BJ (cell line): ENCODE measurements around the gene GTF2I. TPM values are rescaled to one million over a fixed set of nuclear protein-coding genes. Genes with fewer than 3 reads are reported as not detected.

Source experiments
- CTCF ChIA-PET: fragments of 350-600 bp; formaldehyde crosslinking; extraction: SDS; loops from one replicate; lab custom pipeline; 2021; ENCODE audit warnings: antibody characterized with exemption, inconsistent platforms; lab: Yijun Ruan, JAX
- POLR2A ChIA-PET: fragments of 300-600 bp; sonication (Branson Sonifier 250); formaldehyde crosslinking; extraction: SDS; loops from one replicate; lab custom pipeline; 2021; ENCODE audit warnings: antibody characterized with exemption; lab: Charles Lee
- DNase-seq: peaks from one replicate; pipeline ENCODE4 v3.0.0-alpha.2; 2011; ENCODE audit warnings: low read depth
- H3K27me3 ChIP-seq: 2 replicates; pipeline ENCODE4 v1.6.0; 2011; ENCODE audit warnings: low read length; ENCODE audit not compliant: control insufficient read depth, insufficient read depth
- H3K36me3 ChIP-seq: 2 replicates; pipeline ENCODE4 v1.5.1; 2011; ENCODE audit warnings: low read length; ENCODE audit not compliant: control insufficient read depth, insufficient read depth
- H3K4me3 ChIP-seq: 2 replicates; pipeline ENCODE4 v1.5.1; 2011; ENCODE audit warnings: low read depth, mild to moderate bottlenecking, control low read depth, low read length
- polyA plus RNA-seq: library from polyadenylated mRNA; depleted of rRNA; stranded (reverse); fragments of >200 nt; gene quantifications from 2 replicates; pipeline ENCODE4 v1.2.3, GENCODE V29; 2011
- TF ChIP-seq, protein P1 (sequence below): IDR thresholded peaks from 2 replicates; pipeline ENCODE4 v1.5.1; 2011; ENCODE audit warnings: low read depth, mild to moderate bottlenecking, control low read depth, inconsistent platforms, low read length, moderate library complexity; ENCODE audit not compliant: insufficient read depth

GTF2I gene
- polyA plus RNA-seq, 1 experiment, result 30.7 TPM

DNA sequence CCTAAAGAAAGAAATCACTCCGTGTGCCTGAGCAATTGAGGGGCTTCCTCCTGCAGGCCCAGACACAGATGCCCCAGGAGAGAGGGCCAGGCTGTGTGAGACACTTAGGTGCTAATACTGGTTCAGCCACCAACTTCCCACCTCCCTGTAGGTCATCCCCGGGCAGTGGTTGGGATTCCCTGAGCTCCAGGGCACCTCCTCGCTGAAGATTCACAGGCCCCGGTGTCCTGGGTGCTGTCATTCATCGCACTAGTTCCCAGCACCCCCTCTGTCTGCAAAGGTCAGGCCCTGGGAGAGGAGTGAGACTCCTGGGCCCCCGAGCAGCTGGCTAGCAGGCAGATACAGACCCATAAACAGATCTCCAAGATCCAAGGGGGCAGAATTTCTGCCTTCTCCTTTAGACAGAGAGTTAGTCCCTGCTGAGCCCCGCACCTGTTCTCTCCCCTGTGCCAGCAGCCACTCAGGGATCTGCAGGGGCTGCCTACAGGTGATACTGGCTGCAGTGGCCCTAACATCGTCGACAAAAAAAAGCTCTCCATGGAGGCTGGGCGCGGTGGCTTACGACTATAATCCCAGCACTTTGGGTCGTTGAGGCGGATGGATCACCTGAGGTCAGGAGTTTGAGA is 38.2 kb upstream of the GTF2I start:
- no peak for DNase-seq
- H3K36me3 ChIP-seq, result no peaks in the 10 kb centered on the region
- ChIA-PET POLR2A (no interaction called here), CTCF (interaction anchor here (0.6 kb wide), 1 partner anchor 39 kb away, joined by 6 read pairs; no protein-coding TSS in a partner anchor)
- no peaks in the 10 kb centered on the region for H3K27me3 ChIP-seq
- no peak overlapping the region for H3K4me3 ChIP-seq
- TF ChIP-seq, protein P1, sequence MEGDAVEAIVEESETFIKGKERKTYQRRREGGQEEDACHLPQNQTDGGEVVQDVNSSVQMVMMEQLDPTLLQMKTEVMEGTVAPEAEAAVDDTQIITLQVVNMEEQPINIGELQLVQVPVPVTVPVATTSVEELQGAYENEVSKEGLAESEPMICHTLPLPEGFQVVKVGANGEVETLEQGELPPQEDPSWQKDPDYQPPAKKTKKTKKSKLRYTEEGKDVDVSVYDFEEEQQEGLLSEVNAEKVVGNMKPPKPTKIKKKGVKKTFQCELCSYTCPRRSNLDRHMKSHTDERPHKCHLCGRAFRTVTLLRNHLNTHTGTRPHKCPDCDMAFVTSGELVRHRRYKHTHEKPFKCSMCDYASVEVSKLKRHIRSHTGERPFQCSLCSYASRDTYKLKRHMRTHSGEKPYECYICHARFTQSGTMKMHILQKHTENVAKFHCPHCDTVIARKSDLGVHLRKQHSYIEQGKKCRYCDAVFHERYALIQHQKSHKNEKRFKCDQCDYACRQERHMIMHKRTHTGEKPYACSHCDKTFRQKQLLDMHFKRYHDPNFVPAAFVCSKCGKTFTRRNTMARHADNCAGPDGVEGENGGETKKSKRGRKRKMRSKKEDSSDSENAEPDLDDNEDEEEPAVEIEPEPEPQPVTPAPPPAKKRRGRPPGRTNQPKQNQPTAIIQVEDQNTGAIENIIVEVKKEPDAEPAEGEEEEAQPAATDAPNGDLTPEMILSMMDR, result no peak

DNA sequence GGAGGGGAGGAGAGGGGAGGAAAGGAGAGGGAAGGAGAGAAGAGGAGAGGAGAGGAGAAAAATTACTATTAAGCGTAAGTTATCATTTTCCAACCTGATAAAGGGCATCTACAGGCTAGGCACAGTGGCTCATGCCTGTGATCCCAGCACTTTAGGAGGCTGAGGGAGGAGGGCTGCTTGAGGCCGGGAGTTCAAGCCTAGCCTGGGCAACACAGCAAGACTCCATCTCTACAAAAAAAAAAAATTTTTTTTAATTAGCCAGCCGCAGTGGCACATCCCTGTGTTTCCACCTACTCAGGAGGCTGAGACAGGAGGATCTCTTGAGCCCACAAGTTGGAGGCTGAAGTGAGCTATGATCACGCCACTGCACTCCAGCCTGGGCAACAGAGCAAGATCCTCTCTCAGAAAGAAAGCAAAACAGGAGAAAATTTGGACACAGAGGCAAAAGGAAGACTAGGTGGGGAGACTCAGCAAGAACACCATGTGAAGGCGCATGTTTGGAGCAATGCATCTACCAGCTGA is 35.2 kb upstream of the GTF2I start:
- Histone ChIP-seq H3K4me3 (no peak overlapping the region), H3K36me3 (no peaks in the 10 kb centered on the region), H3K27me3 (no peaks in the 10 kb centered on the region)
- POLR2A ChIA-PET, result no interaction called here
- no peak for DNase-seq
- CTCF ChIA-PET, result interaction anchor here (0.8 kb wide), 1 partner anchor 14 kb away, joined by 3 read pairs; no protein-coding TSS in a partner anchor
- TF ChIP-seq, protein P1, result no peak

- Histone ChIP-seq H3K4me3 (no peak overlapping the region), H3K27me3 (no peaks in the 10 kb centered on the region), H3K36me3 (no peaks in the 10 kb centered on the region)
- ChIA-PET CTCF (no interaction called here), POLR2A (no interaction called here)
- no peak for DNase-seq
- TF ChIP-seq, protein P1, result no peak
Observed at GRCh38 chr7:74623135-74623534, 34.4 kb upstream of the GTF2I start.

GRCh38 chr7:74625446-74625845 is 32.1 kb upstream of the GTF2I start:
- no peaks in the 10 kb centered on the region for H3K27me3 ChIP-seq
- H3K36me3 ChIP-seq, result no peaks in the 10 kb centered on the region
- TF ChIP-seq, protein P1, result peak; percentile 24; the same call in 1 of the 2 replicates
- ChIA-PET POLR2A (no interaction called here), CTCF (interaction anchor here (0.6 kb wide), 1 partner anchor 68 kb away, joined by 3 read pairs; no protein-coding TSS in a partner anchor)
- peak; percentile 17 for DNase-seq
- H3K4me3 ChIP-seq, result no peak overlapping the region

GRCh38 chr7:74627661-74628411 is 29.7 kb upstream of the GTF2I start:
- CTCF ChIA-PET, result interaction anchor here (0.6 to 0.7 kb wide), 2 partner anchors 10 to 210 kb away, joined by 3 read pairs; no protein-coding TSS in a partner anchor
- POLR2A ChIA-PET, result no interaction called here
- no peak for DNase-seq
- no peaks in the 10 kb centered on the region for H3K27me3 ChIP-seq
- no peak overlapping the region for H3K4me3 ChIP-seq
- H3K36me3 ChIP-seq, result no peaks in the 10 kb centered on the region
- TF ChIP-seq, protein P1, result no peak
